OCI-LY1 (cell line): ENCODE data around the gene CELSR2.

Source experiments
- CTCF ChIP-seq: fragments of 200-600 bp; sonication (generic), shearing (Covaris generic); IDR thresholded peaks from 2 replicates; pipeline ENCODE4 v1.5.1; 2017; ENCODE audit warnings: mild to moderate bottlenecking, antibody characterized with exemption, low read length, moderate library complexity, mixed read lengths
- EZH2 ChIP-seq: fragments of 200-600 bp; sonication (generic), shearing (Covaris generic); IDR thresholded peaks from 2 replicates; pipeline ENCODE4 v1.8.0; 2017; ENCODE audit warnings: borderline replicate concordance, mixed run types, mild to moderate bottlenecking, antibody characterized with exemption, low read length, moderate library complexity, mixed read lengths

GRCh38 chr1:109314795-109315194 lies 65.5 kb downstream of the CELSR2 start:
- no peak for TF ChIP-seq EZH2
- no peak for TF ChIP-seq CTCF
